22Rv1 (cell line): ENCODE measurements around the gene CACNA1C.

ENCODE experiments used
- ZFX ChIP-seq: fragments of 450-650 bp; IDR thresholded peaks from 2 replicates; pipeline ENCODE4 v1.6.1; 2017; ENCODE audit warnings: antibody characterized with exemption, borderline replicate concordance
- TF ChIP-seq, protein P1 (sequence below): fragments of 450-650 bp; IDR thresholded peaks from 2 replicates; pipeline ENCODE4 v1.5.1; 2017; ENCODE audit warnings: mild to moderate bottlenecking

DNA sequence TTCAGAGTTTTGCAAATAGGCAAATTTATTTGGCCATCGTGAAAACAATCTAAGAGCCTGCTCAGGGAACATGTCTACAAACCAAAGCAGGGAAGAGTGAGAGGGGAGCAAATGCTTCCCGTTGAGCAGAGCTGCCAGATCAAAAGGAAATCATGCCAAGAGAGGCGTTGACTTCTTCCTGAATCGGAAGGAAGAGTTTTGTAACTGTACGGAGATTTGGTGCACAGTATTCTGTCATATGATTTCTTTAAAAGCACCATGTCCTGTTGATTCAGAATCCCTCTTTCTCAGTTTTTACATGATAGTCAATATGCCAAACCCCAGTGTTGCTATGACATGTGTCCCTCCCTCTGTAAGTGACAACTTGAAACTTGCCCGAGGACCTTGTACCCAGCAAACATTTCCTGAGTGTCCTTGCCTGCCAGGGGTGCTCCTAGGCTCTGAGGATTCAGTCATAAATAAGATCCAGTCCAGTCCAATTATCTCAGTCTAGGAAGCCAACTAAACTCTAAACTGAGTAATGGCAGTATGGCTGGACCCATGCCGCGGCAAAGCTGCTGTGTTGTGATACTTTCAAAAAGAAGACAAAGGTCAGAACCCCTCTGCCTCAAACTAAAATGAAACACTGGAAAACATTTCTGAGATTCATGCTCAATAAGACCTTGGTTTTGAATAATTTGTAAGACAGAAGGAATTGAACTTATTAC, 441.9 kb downstream of the CACNA1C start:
- TF ChIP-seq, protein P1, sequence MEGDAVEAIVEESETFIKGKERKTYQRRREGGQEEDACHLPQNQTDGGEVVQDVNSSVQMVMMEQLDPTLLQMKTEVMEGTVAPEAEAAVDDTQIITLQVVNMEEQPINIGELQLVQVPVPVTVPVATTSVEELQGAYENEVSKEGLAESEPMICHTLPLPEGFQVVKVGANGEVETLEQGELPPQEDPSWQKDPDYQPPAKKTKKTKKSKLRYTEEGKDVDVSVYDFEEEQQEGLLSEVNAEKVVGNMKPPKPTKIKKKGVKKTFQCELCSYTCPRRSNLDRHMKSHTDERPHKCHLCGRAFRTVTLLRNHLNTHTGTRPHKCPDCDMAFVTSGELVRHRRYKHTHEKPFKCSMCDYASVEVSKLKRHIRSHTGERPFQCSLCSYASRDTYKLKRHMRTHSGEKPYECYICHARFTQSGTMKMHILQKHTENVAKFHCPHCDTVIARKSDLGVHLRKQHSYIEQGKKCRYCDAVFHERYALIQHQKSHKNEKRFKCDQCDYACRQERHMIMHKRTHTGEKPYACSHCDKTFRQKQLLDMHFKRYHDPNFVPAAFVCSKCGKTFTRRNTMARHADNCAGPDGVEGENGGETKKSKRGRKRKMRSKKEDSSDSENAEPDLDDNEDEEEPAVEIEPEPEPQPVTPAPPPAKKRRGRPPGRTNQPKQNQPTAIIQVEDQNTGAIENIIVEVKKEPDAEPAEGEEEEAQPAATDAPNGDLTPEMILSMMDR, result no peak
- no peak for TF ChIP-seq ZFX
